Natural killer cell (primary cell): ENCODE results near the gene KIF26A. TPM values are rescaled to one million over a fixed set of nuclear protein-coding genes. Genes with fewer than 3 reads are reported as not detected.

ENCODE experiments used
- ATAC-seq, 3 donors: fragments of 150-1000 bp in 2 of 3; fragments of 200-7000 bp in 1 of 3; cut with Tn5 transposase; 1 replicate in 1 of 3; 2 replicates in 2 of 3; pipeline ENCODE4 v1.10.0; 2021; ENCODE audit warnings: mild to moderate bottlenecking in 2 of 3, moderate library complexity in 2 of 3
- DNase-seq, 2 donors: peaks; one replicate each; pipeline versions ENCODE4 v3.0.0 to v3.0.0-alpha.2; 2013 to 2021; ENCODE audit warnings: mixed read lengths in 1 of 2
- H3K27ac ChIP-seq: one replicate; pipeline ENCODE4 v1.5.1; 2013; ENCODE audit warnings: mild to moderate bottlenecking, low read length
- H3K27me3 ChIP-seq: one replicate; pipeline ENCODE4 v1.6.1; 2013; ENCODE audit warnings: low read length; ENCODE audit not compliant: control insufficient read depth, insufficient read depth
- H3K36me3 ChIP-seq: one replicate; pipeline ENCODE4 v1.6.1; 2013; ENCODE audit warnings: low read length; ENCODE audit not compliant: control insufficient read depth, insufficient read depth
- H3K4me1 ChIP-seq: one replicate; pipeline ENCODE4 v1.6.1; 2013; ENCODE audit warnings: low read length; ENCODE audit not compliant: control insufficient read depth, insufficient read depth
- H3K4me3 ChIP-seq: one replicate; pipeline ENCODE4 v1.5.1; 2013; ENCODE audit warnings: low read length
- H3K9me3 ChIP-seq: one replicate; pipeline ENCODE4 v1.6.1; 2013; ENCODE audit warnings: low read length; ENCODE audit not compliant: control insufficient read depth, insufficient read depth
- H3K27ac Mint-ChIP-seq, 2 donors: one replicate each; pipeline ENCODE4 v1.8.0; 2022; ENCODE audit warnings: mild to moderate bottlenecking in 2 of 2, mixed read lengths in 2 of 2, moderate library complexity in 1 of 2
- H3K27me3 Mint-ChIP-seq, 2 donors: one replicate each; pipeline ENCODE4 v1.8.0; 2022; ENCODE audit warnings: low read depth in 2 of 2, mixed read lengths in 2 of 2
- H3K36me3 Mint-ChIP-seq: one replicate; pipeline ENCODE4 v1.8.0; 2022; ENCODE audit warnings: mixed read lengths
- H3K4me1 Mint-ChIP-seq, 2 donors: one replicate each; pipeline ENCODE4 v1.8.0; 2022; ENCODE audit warnings: mixed read lengths in 2 of 2
- H3K4me3 Mint-ChIP-seq: one replicate; pipeline ENCODE4 v1.8.0; 2022; ENCODE audit warnings: mild to moderate bottlenecking, moderate library complexity, mixed read lengths
- H3K9me3 Mint-ChIP-seq, 2 donors: one replicate each; pipeline ENCODE4 v1.8.0; 2022; ENCODE audit warnings: mixed read lengths in 2 of 2
- CTCF ChIP-seq: fragments of 200-600 bp; IDR thresholded peaks from one replicate; pipeline ENCODE4 v1.8.0; 2022; ENCODE audit warnings: antibody characterized with exemption
- WGBS: methylation state at CpG from one replicate; pipeline ENCODE4 v1.1.7; 2013; ENCODE audit warnings: missing lambda C conversion rate; ENCODE audit not compliant: insufficient coverage; 5-methylcytosine and 5-hydroxymethylcytosine counted together
- intact Hi-C: fragments of 100-400 bp; cut with micrococcal nuclease; formaldehyde crosslinking; loops from one replicate; pipeline ENCODE4 v1.14.2; 2022
- total RNA-seq, 4 donors: library from RNA; stranded (reverse); fragments of 120-200 nt in 1 of 4; gene quantifications; one replicate each; pipeline versions ENCODE4 v1.2.3 to v1.2.4, GENCODE V29; 2013 to 2022

Gene KIF26A
- total RNA-seq, 3 donors from 2014 or later (not counting 1 experiment from before 2014, with no cell fraction given): not detected

GRCh38 chr14:104221071-104221625 lies 82.8 kb downstream of the KIF26A start:
- H3K27me3 ChIP-seq: peaks cover 2% of the 10 kb centered on the region
- Mint-ChIP-seq H3K27me3 (peaks cover 6 to 11% of the 10 kb centered on the region in 2 donors), H3K36me3 (no peaks in the 10 kb centered on the region), H3K9me3 (no peaks in the 10 kb centered on the region), H3K27ac (no peak overlapping the region), H3K4me1 (peaks cover 0 to 8% of the 10 kb centered on the region in 2 donors), H3K4me3 (no peak overlapping the region)
- no peaks in the 10 kb centered on the region for H3K9me3 ChIP-seq
- H3K27ac ChIP-seq: no peak overlapping the region
- H3K4me1 ChIP-seq: no peaks in the 10 kb centered on the region
- H3K4me3 ChIP-seq: no peak overlapping the region
- 79% methylated on average over 14 of the region's 14 CpGs for WGBS
- intact Hi-C loops: no loop called here
- no peaks in the 10 kb centered on the region for H3K36me3 ChIP-seq
- ATAC-seq (no peak), DNase-seq (no peak)
- TF ChIP-seq CTCF: no peak

GRCh38 chr14:104221636-104222369 lies 83.4 kb downstream of the KIF26A start:
- 90% methylated on average over 21 of the region's 21 CpGs for WGBS
- no peak for DNase-seq
- Histone ChIP-seq H3K4me3 (no peak overlapping the region), H3K27ac (no peak overlapping the region), H3K9me3 (no peaks in the 10 kb centered on the region), H3K27me3 (peaks cover 2% of the 10 kb centered on the region), H3K36me3 (no peaks in the 10 kb centered on the region), H3K4me1 (no peaks in the 10 kb centered on the region)
- intact Hi-C loops: no loop called here
- no peaks in the 10 kb centered on the region for H3K9me3 Mint-ChIP-seq
- no peak overlapping the region for H3K4me3 Mint-ChIP-seq
- H3K27ac Mint-ChIP-seq: no peak overlapping the region
- ATAC-seq: peak in 1 of 3 donors; percentile 6
- no peaks in the 10 kb centered on the region for H3K36me3 Mint-ChIP-seq
- H3K27me3 Mint-ChIP-seq: peaks cover 6 to 11% of the 10 kb centered on the region in 2 donors
- peaks cover 0 to 8% of the 10 kb centered on the region in 2 donors for H3K4me1 Mint-ChIP-seq
- no peak for TF ChIP-seq CTCF

GRCh38 chr14:104222396-104223036 lies 84.1 kb downstream of the KIF26A start:
- TF ChIP-seq CTCF: no peak
- no peak overlapping the region for H3K27ac Mint-ChIP-seq
- no peak for DNase-seq
- 88% methylated on average over 11 of the region's 11 CpGs for WGBS
- Histone ChIP-seq H3K4me1 (no peaks in the 10 kb centered on the region), H3K27ac (no peak overlapping the region), H3K4me3 (no peak overlapping the region), H3K27me3 (peaks cover 2% of the 10 kb centered on the region), H3K9me3 (no peaks in the 10 kb centered on the region), H3K36me3 (no peaks in the 10 kb centered on the region)
- intact Hi-C loops: no loop called here
- no peak overlapping the region for H3K4me3 Mint-ChIP-seq
- H3K9me3 Mint-ChIP-seq: no peaks in the 10 kb centered on the region
- no peaks in the 10 kb centered on the region for H3K36me3 Mint-ChIP-seq
- peaks cover 6 to 11% of the 10 kb centered on the region in 2 donors for H3K27me3 Mint-ChIP-seq
- ATAC-seq: no peak
- peaks cover 0 to 8% of the 10 kb centered on the region in 2 donors for H3K4me1 Mint-ChIP-seq
